DMS79 treated with DMSO at 0.1 percent for 48 hours (cell line): ENCODE measurements around the gene SMCO3.

ENCODE experiments used
- DNase-seq: peaks from one replicate; lab custom pipeline; 2025; lab: John Stamatoyannopoulos, UW

SMCO3 gene

GRCh38 chr12:14827043-14827442 lies 13.1 kb upstream of the SMCO3 start:
- no peak for DNase-seq

- DNase-seq: no peak
Observed at GRCh38 chr12:14826491-14826890, 12.5 kb upstream of the SMCO3 start.

- DNase-seq: no peak
Observed at GRCh38 chr12:14825256-14825655, 11.3 kb upstream of the SMCO3 start.

GRCh38 chr12:14824012-14824634 lies 10.1 kb upstream of the SMCO3 start:
- DNase-seq: no peak

- DNase-seq: no peak
Observed at GRCh38 chr12:14811486-14811885, 2.5 kb downstream of the SMCO3 start.

GRCh38 chr12:14810953-14811483 lies 3.0 kb downstream of the SMCO3 start:
- DNase-seq: peak; percentile 30

GRCh38 chr12:14810167-14810952 lies 3.6 kb downstream of the SMCO3 start:
- DNase-seq: peak; percentile 70

- no peak for DNase-seq
Observed at GRCh38 chr12:14803830-14804160, 10.2 kb downstream of the SMCO3 start.

GRCh38 chr12:14803011-14803829 lies 10.8 kb downstream of the SMCO3 start, which contains the start of the genes C12orf60 and WBP11:
Gene C12orf60 (plus strand): TSS chr12:14803670. CDS start chr12:14822936, 19,266 bp downstream.
Gene WBP11 (minus strand): TSS chr12:14803478. CDS start chr12:14801383, 2,095 bp downstream.
- DNase-seq: peak; percentile 99

GRCh38 chr12:14802721-14803010 lies 11.3 kb downstream of the SMCO3 start:
- no peak for DNase-seq

- no peak for DNase-seq
Observed at GRCh38 chr12:14802247-14802646, 11.7 kb downstream of the SMCO3 start.

- DNase-seq: no peak
Observed at GRCh38 chr12:14795028-14795448, 18.9 kb downstream of the SMCO3 start.

- DNase-seq: no peak
Observed at GRCh38 chr12:14785568-14785967, 28.4 kb downstream of the SMCO3 start.

GRCh38 chr12:14784471-14784870 lies 29.5 kb downstream of the SMCO3 start:
- no peak for DNase-seq

- no peak for DNase-seq
Observed at GRCh38 chr12:14782756-14783155, 31.2 kb downstream of the SMCO3 start.

- no peak for DNase-seq
Observed at GRCh38 chr12:14781563-14781962, 32.4 kb downstream of the SMCO3 start.

GRCh38 chr12:14780859-14781258 lies 33.1 kb downstream of the SMCO3 start:
- DNase-seq: no peak

GRCh38 chr12:14779834-14780233 lies 34.1 kb downstream of the SMCO3 start:
- no peak for DNase-seq

- DNase-seq: no peak
Observed at GRCh38 chr12:14777271-14777670, 36.7 kb downstream of the SMCO3 start.

GRCh38 chr12:14776236-14776961 lies 37.6 kb downstream of the SMCO3 start:
- DNase-seq: no peak

- no peak for DNase-seq
Observed at GRCh38 chr12:14775636-14775980, 38.4 kb downstream of the SMCO3 start.
